Stimulated activated CD8-positive, alpha-beta memory T cell treated with anti-CD3 and anti-CD28 coated beads, Interleukin-4, amount 100 ng/mL, for 48 hours (primary cell): Measurements from ENCODE around the gene PPIA.
"Not testable (repeated sequence)": the region's sequence is repeated elsewhere in the genome, so short reads cannot be mapped to it uniquely, and the experiment has no call there.

Experiments used
- DNase-seq: peaks from one replicate; pipeline ENCODE4 v3.0.0-alpha.2; 2020

Gene PPIA

GRCh38 chr7:44764665-44765578, 31.6 kb upstream of the PPIA start:
- DNase-seq, result no peak

- no peak for DNase-seq
These were observed 30.7 kb upstream of the PPIA start for GRCh38 chr7:44765579-44766415.

GRCh38 chr7:44766416-44766801, 30.1 kb upstream of the PPIA start:
- DNase-seq, result no peak

- DNase-seq, result no peak
These were observed 29.2 kb upstream of the PPIA start for GRCh38 chr7:44767134-44767911.

- DNase-seq, result no peak
These were observed 28.4 kb upstream of the PPIA start for GRCh38 chr7:44767912-44768627.

- DNase-seq, result no peak
These were observed 27.7 kb upstream of the PPIA start for GRCh38 chr7:44768628-44769371.

- DNase-seq, result no peak
These were observed 27.1 kb upstream of the PPIA start for GRCh38 chr7:44769376-44769775.

GRCh38 chr7:44769776-44770294, 26.6 kb upstream of the PPIA start:
- peak; percentile 40 for DNase-seq

GRCh38 chr7:44771358-44771757, 25.1 kb upstream of the PPIA start:
- no peak for DNase-seq

GRCh38 chr7:44772440-44772839, 24.0 kb upstream of the PPIA start:
- DNase-seq, result no peak

- DNase-seq, result no peak
These were observed 23.6 kb upstream of the PPIA start for GRCh38 chr7:44772867-44773266.

- DNase-seq, result not testable (repeated sequence)
These were observed 22.0 kb upstream of the PPIA start for GRCh38 chr7:44774486-44774885.

- DNase-seq, result no peak
These were observed 20.9 kb upstream of the PPIA start for GRCh38 chr7:44775383-44776107.

GRCh38 chr7:44776211-44776610, 20.3 kb upstream of the PPIA start:
- no peak for DNase-seq

- no peak for DNase-seq
These were observed 14.0 kb upstream of the PPIA start for GRCh38 chr7:44782460-44782859.

- no peak for DNase-seq
These were observed 13.1 kb upstream of the PPIA start for GRCh38 chr7:44783407-44783806.

- DNase-seq, result no peak
These were observed 12.1 kb upstream of the PPIA start for GRCh38 chr7:44784364-44784763.

- not testable (repeated sequence) for DNase-seq
These were observed 11.3 kb upstream of the PPIA start for GRCh38 chr7:44785218-44785617.

- DNase-seq, result no peak
These were observed 9.4 kb upstream of the PPIA start for GRCh38 chr7:44787041-44787440.

GRCh38 chr7:44787762-44788161, 8.7 kb upstream of the PPIA start:
- DNase-seq, result no peak

GRCh38 chr7:44789990-44790389, 6.5 kb upstream of the PPIA start:
- DNase-seq, result no peak
